B cell (primary cell): ENCODE data around the gene MEIOB.

Experiments
- EZH2 ChIP-seq: IDR thresholded peaks from 2 replicates; pipeline ENCODE4 v1.6.1; 2012; ENCODE audit warnings: borderline replicate concordance, low read depth, mild to moderate bottlenecking, moderate library complexity, low read length; ENCODE audit not compliant: insufficient read depth, poor library complexity, severe bottlenecking
- TF ChIP-seq, protein P1 (sequence below): fragments of 200-600 bp; IDR thresholded peaks from one replicate; pipeline ENCODE4 v1.8.0; 2022; ENCODE audit warnings: antibody characterized with exemption, mild to moderate bottlenecking

GRCh38 chr16:1913327-1914083 is 41.5 kb upstream of the MEIOB start:
- TF ChIP-seq, protein P1, sequence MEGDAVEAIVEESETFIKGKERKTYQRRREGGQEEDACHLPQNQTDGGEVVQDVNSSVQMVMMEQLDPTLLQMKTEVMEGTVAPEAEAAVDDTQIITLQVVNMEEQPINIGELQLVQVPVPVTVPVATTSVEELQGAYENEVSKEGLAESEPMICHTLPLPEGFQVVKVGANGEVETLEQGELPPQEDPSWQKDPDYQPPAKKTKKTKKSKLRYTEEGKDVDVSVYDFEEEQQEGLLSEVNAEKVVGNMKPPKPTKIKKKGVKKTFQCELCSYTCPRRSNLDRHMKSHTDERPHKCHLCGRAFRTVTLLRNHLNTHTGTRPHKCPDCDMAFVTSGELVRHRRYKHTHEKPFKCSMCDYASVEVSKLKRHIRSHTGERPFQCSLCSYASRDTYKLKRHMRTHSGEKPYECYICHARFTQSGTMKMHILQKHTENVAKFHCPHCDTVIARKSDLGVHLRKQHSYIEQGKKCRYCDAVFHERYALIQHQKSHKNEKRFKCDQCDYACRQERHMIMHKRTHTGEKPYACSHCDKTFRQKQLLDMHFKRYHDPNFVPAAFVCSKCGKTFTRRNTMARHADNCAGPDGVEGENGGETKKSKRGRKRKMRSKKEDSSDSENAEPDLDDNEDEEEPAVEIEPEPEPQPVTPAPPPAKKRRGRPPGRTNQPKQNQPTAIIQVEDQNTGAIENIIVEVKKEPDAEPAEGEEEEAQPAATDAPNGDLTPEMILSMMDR, result no peak
- TF ChIP-seq EZH2, result no peak
